Adipose tissue (tissue), 3 donors: ENCODE measurements around the gene CARS2. TPM values are rescaled to one million over a fixed set of nuclear protein-coding genes. Genes with fewer than 3 reads are reported as not detected.
"Not testable (repeated sequence)": the region's sequence is repeated elsewhere in the genome, so short reads cannot be mapped to it uniquely, and the experiment has no call there.

ENCODE experiments used
- H3K27ac ChIP-seq: one replicate; pipeline ENCODE4 v1.5.1; 2013; ENCODE audit warnings: low read depth, low read length
- WGBS, 3 donors: extraction: QIAGEN DNeasy Blood & Tissue Kit; methylation state at CpG; one replicate each; pipeline ENCODE4 v1.1.7; 2013; 5-methylcytosine and 5-hydroxymethylcytosine counted together
- polyA plus RNA-seq, 3 donors: library from polyadenylated mRNA; stranded (reverse); fragments of 200-250 nt; gene quantifications; one replicate each; pipeline ENCODE4 v1.2.3, GENCODE V29; 2013
- donor health status: healthy with polysubstance abuse.
- donor health status: Bipolar disorder and iron deficiency.
- donor health status: healthy.

The CARS2 gene
- polyA plus RNA-seq, 3 donors = 28.1 to 50.5 (median 43.1) TPM

DNA sequence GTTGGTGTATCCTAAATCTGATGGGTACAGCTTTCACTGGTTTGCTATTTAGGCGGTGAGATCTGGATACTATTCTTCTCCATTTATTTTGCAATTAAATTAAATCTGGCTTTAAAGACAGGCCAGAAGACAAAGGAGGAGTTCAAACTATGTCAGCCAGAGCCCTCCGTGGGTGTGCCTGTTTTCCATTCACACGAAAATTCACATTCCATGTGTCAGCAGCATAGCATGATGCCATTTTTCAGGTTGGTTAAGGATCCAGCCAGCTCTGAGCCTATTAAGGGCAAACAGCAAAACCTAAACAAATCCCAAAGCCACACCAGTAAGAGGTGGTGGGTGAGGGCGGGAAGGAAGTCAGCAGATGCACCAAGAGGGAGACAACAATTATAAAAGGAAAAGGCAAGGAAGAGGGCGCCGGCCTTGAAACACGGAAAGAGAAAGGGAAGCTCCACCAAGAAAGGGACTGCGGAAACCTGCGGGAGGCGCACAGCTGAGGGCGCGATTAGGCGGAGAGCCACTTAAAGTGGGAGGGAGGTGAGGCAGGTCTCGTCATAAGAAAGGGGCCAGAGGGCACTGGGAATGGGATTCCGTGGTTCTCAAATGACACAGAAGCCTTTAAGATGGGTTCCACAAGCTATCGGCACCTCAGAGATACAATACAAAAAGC, 43.0 kb downstream of the CARS2 start:
- 96 to 98% (median 96%) methylated on average over 16 of the region's 16 CpGs for WGBS, 3 donors
- no peak overlapping the region for H3K27ac ChIP-seq

GRCh38 chr13:110662091-110662490, 43.8 kb downstream of the CARS2 start:
- WGBS, 3 donors = 97 to 98% (median 97%) methylated on average over 25 of the region's 25 CpGs
- H3K27ac ChIP-seq = no peak overlapping the region

DNA sequence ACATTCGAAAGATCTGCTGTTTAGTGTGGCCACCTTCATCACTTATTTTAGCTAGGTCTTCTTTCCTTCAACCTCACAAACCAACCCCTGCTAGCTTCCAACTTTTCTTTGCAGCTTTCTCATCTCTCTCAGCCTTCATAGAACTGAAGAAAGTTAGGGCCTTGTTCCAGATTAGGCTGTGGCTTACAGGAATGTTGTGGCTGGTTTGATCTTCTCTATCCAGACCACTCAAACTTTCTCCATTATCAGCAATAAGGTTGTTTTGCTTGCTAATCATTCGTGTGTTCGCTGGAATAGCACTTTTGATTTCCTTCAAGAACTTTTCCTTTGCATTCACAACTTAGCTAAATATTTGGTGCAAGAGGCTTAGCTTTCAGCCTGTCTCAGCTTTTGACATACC, 44.7 kb downstream of the CARS2 start:
- WGBS, 3 donors = 96 to 97% (median 96%) methylated on average over 3 of the region's 3 CpGs
- H3K27ac ChIP-seq = no peak overlapping the region

DNA sequence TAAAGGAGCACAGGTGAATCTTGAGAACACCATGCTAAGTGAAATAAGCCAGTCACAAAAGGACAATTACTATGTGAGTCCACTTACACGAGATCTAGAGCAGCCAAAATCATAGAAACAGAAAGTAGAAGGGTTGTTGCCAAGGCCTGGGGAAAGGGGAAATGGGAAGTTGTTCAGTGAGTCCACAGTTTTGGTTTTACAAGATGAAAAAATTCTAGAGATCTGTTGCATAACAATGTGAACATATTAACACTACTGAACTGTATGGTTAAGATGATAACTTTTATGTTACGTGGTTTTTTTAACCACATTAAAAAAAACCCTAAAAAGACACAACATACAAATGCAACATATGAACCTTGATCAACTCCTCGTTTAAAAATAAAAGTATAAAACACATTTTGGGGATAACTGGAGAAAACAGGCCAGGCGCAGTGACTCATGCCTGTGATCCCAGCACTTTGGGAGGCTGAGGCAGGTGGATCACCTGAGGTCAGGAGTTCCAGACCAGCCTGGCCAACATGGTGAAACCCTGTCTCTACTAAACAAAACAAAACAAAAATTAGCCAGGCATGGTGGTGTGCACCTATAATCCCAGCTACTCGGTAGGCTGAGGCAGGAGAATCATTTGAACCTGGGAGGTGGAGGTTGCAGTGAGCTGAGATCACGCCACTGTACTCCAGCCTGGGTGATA, 47.6 kb downstream of the CARS2 start:
- not testable (repeated sequence) for H3K27ac ChIP-seq
- whole genome bisulfite sequencing, 3 donors = 66 to 91% (median 71%) methylated on average over 6 of the region's 6 CpGs

- 94 to 97% (median 96%) methylated on average over 7 of the region's 7 CpGs for WGBS, 3 donors
- no peak overlapping the region for H3K27ac ChIP-seq
Observed at GRCh38 chr13:110657196-110657595, 48.7 kb downstream of the CARS2 start.

DNA sequence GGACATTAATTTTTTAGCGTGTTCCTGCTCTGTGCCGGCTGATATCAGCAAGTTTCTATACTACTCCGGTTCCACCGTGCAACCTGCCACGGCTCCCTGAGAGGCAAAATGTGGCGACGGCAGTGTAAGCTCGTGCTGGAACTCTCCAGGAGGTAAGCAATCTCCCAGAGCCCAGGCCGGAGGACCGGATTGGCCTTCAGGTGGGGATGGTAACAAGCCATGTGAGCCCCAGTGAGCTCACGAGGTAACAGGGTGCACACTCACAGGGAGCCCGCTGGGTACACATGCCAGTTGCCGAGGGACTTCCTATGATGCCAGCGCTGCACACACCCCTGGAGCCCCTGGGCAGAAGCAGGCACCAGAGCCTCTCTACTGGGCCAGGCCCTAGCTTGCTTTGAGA, 52.1 kb downstream of the CARS2 start:
- WGBS, 3 donors = 92 to 97% (median 94%) methylated on average over 14 of the region's 14 CpGs
- H3K27ac ChIP-seq = no peak overlapping the region

DNA sequence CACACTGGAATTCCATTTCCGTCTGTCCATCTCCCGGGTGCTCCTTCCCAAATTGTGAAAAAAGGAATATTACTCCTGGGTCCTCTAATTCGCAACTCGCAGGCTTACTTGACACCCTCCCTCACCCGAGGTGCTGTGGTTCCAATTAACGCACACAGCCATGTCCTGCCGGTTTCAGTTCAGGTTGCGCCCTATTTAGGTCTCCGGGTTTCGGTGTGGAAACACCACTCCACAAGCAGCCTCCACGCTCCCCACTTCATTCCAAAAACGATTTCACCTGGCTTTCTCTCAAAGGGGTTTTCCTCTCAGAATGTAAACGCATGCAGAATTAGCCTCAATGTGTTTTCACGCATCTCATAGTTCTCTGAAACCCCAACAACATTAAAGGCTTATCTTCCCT, 52.6 kb downstream of the CARS2 start:
- whole genome bisulfite sequencing, 3 donors = 82 to 92% (median 89%) methylated on average over 14 of the region's 14 CpGs
- no peak overlapping the region for H3K27ac ChIP-seq

DNA sequence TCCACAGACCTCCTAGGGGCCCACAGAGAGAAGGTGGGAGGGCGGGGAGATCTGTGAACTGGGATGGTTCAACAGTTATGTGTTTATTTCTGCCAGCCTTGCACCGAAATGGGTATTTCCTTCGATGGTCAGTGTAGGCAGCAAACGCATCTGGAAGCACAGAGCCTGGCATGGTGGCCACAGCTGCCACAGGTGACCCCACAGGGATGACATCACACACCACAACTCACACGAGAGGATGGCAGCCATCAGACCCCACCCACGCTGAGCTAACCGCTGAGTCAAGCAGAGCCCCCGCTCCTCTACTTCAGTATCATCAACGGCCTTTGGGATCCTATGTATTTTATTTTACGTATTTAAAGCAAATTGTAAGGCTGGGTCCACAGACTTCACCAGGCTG, 53.2 kb downstream of the CARS2 start:
- no peak overlapping the region for H3K27ac ChIP-seq
- WGBS, 3 donors = 83 to 88% (median 85%) methylated on average over 10 of the region's 10 CpGs

GRCh38 chr13:110652231-110652730, 53.6 kb downstream of the CARS2 start:
- WGBS, 3 donors = 90 to 92% (median 91%) methylated on average over 10 of the region's 10 CpGs

GRCh38 chr13:110651726-110652230, 54.1 kb downstream of the CARS2 start:
- no peak overlapping the region for H3K27ac ChIP-seq
- WGBS, 3 donors = 90 to 94% (median 93%) methylated on average over 16 of the region's 16 CpGs

More at GRCh38 chr13:110652231-110652730, 53.6 kb downstream of the CARS2 start:
- no peak overlapping the region for H3K27ac ChIP-seq

GRCh38 chr13:110651271-110651670, 54.6 kb downstream of the CARS2 start:
- WGBS, 3 donors = 88 to 92% (median 89%) methylated on average over 14 of the region's 14 CpGs

GRCh38 chr13:110650436-110650835, 55.5 kb downstream of the CARS2 start:
- WGBS, 3 donors = 90 to 93% (median 92%) methylated on average over 14 of the region's 14 CpGs
- H3K27ac ChIP-seq = no peak overlapping the region

More at GRCh38 chr13:110651271-110651670, 54.6 kb downstream of the CARS2 start:
- H3K27ac ChIP-seq = no peak overlapping the region

DNA sequence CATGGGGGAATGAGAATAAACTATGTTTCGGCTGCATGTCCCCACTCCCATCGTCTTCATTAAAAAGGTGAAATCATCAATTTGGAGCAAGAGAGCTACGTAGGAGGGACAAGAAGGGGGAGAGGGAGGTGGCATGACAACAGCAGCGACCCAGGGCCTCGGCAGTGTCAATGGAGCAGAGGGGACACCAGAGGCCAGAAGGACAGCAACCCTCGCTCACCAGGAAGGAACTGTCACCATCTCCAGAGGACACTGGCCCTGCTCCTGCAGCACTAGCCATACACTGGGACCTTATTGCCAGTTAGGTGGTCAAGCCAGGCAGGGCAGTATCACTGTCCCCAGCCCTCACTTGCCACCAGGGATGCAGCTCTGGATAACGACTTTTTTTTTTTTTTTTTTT, 56.4 kb downstream of the CARS2 start:
- WGBS, 3 donors = 75 to 95% (median 84%) methylated on average over 7 of the region's 7 CpGs
- H3K27ac ChIP-seq = no peak overlapping the region

- WGBS, 3 donors = 90 to 92% (median 90%) methylated on average over 35 of the region's 35 CpGs
- H3K27ac ChIP-seq = no peak overlapping the region
Observed at GRCh38 chr13:110648848-110649421, 57.0 kb downstream of the CARS2 start.

DNA sequence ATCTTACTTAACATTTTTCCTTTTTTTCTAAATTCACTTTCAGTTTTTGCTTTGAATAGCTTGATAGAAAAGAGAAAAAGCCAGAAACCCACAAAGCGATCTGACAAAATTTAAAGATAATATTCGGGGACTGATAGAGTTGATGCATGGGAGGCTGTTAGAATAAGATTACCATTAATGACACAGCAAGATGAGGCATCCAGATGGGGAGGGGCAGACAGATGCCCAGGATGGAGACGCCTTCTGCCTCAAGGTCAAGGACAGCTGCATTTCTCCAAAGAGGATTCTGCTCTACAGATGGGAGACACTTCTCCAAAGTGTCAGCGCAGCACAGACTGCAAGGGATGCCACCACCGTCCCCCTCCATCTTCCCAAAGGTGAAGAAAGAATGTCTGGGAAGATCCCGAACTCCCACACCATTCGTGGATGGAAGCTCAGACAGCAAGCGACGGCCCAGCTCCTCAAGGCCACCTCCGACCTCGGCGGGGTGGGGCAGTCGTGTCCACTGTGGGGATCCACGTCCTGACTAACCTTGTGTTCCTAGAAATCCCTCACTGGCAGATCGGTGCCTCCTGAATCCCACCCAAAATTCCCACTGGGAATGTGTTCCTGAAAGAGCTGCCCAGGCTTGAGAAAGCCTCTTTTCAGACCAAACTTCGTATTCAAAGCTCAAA, 57.6 kb downstream of the CARS2 start:
- 78 to 87% (median 82%) methylated on average over 16 of the region's 16 CpGs for WGBS, 3 donors
- no peak overlapping the region for H3K27ac ChIP-seq

GRCh38 chr13:110647365-110647737, 58.6 kb downstream of the CARS2 start:
- WGBS, 3 donors = 87 to 89% (median 88%) methylated on average over 10 of the region's 10 CpGs
- no peak overlapping the region for H3K27ac ChIP-seq

DNA sequence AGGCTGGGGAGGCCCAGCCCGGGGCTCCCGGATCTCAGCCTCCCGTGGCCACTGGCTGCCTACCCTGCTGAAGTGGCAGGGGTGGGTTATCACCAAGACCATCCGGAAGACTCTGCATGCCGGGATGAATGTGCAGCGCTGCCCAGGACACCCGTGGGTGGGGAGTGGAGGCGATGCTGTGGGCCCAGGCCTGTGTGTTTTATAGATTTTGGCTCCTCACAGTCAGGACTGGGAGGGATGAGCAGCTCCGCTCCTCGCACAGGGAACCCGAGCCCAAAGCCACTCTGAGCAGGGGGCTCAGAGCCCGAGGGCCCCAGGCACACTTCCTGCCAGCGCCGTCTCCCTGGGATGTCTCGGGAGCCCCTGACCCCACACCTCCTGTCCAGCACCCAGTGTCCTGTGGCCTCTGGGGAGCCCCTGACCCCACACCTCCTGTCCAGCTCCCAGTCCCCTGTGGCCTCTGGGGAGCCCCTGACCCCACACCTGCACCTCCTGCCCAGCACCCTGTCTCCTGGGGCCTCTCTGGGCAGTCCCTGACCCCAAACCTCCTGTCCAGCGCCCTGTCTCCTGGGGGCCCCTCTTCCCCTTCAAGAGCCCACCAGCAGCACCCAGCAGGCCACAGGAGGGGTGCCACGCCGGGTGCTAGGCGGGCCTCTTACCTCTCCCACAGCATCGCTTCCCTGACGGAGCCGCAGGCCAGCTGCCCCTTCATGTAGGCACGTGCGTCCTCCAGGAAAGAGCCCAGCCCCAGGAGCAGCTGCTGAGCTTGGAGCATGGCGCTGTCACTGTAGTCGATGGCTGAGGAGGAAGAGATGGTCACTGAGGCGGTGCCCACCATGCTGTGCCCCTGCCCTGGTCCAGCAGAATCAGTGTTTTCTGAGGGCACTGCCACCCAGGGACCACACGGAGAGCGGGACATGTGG, 59.2 kb downstream of the CARS2 start:
- no peak overlapping the region for H3K27ac ChIP-seq
- 91 to 95% (median 94%) methylated on average over 29 of the region's 29 CpGs for WGBS, 3 donors

- H3K27ac ChIP-seq = no peak overlapping the region
- WGBS, 3 donors = 84 to 88% (median 87%) methylated on average over 15 of the region's 15 CpGs
Observed at GRCh38 chr13:110645750-110646149, 60.2 kb downstream of the CARS2 start.
